Measurements from ENCODE around the gene KLHL25.

KLHL25 gene

DNA sequence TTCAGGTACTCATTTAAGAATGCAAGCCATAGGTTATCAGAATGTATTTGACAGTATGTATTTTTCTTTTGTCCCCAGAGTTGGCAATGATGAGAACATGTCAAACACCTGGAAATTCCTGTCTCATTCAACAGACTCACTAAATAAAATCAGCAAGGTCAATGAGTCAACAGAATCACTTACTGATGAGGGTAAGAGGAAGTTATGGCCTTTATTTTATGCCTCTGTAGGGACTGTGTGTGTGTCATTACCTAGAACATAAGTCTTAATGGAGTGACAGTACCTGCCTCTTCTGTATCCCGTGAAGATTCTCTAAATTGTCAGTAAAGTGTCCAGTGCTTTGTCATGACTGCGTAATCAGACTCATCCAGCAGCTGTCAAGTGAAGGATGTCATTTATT is 77.5 kb downstream of the KLHL25 start:
- DNase-seq (ENCODE audit: low read depth in 3 of 3): no peak

- DNase-seq (ENCODE audit: low read depth in 3 of 3): no peak
Measured at GRCh38 chr15:85716261-85716660, 78.5 kb downstream of the KLHL25 start.

DNA sequence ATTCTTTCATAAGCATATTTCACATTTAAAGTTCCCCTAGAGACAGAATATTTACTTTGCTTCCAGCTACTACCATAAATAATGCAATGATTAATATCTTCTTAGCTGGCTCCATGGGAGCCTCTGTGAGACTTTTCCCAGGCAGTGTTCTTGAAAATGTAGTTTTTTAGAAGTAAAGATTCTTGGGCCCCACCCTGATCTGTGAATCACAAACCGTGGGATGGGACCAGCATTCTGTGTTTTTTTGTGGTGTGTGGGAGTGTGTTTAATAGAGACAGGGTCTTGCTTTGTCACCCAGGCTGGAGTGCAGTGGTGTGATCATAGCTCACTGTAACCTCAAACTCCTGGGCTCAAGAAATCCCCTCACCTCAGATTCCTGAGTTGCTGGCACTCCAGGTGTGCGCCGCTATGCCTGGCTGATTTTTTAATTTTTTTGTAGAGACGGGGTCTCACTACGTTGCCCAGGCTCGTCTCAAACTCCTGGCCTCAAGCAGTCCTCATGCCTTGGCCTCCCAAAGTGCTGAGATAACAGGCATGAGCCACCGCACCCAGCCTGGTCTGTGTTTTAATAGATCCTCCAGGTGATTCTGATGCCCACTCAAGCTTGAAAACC is 83.0 kb downstream of the KLHL25 start:
- no peak for DNase-seq (ENCODE audit: low read depth in 3 of 3)

GRCh38 chr15:85710340-85710842 is 84.3 kb downstream of the KLHL25 start:
- DNase-seq (ENCODE audit: low read depth in 3 of 3): no peak
